ENCODE data around the gene C16orf92.

The C16orf92 gene

GRCh38 chr16:29988346-29989075 is 34.5 kb upstream of the C16orf92 start:
- no peak for DNase-seq (ENCODE audit: low read depth in 1 of 2, low spot score in 1 of 2)

GRCh38 chr16:29989111-29989858 is 33.7 kb upstream of the C16orf92 start:
- no peak for DNase-seq (ENCODE audit: low read depth in 1 of 2, low spot score in 1 of 2)

DNA sequence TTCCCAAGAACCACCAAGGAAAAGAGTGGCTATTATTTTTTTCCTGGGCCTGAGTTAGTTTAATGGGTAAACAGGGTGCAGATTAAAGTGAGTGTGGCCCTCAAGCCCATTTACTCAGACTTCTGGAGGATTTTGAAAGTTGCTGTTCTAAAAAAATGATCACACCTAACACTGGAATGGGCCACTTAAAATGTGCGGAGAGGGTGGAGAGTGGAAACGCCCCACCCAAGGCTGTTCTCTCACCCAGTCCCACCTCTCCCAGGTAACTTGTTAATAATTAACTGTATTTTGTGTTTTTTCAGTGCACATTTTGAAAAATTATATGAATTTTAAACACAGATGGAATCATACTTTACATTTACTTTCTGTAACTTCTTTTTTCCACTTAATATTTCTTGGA is 33.0 kb upstream of the C16orf92 start:
- no peak for DNase-seq (ENCODE audit: low read depth in 1 of 2, low spot score in 1 of 2)

- no peak for DNase-seq (ENCODE audit: low read depth in 1 of 2, low spot score in 1 of 2)
Observed at GRCh38 chr16:29990883-29991570, 32.0 kb upstream of the C16orf92 start.

GRCh38 chr16:29991571-29991904 is 31.5 kb upstream of the C16orf92 start:
- DNase-seq (ENCODE audit: low read depth in 1 of 2, low spot score in 1 of 2) = no peak

GRCh38 chr16:29992344-29992967 is 30.5 kb upstream of the C16orf92 start:
- DNase-seq (ENCODE audit: low read depth in 1 of 2, low spot score in 1 of 2) = no peak

DNA sequence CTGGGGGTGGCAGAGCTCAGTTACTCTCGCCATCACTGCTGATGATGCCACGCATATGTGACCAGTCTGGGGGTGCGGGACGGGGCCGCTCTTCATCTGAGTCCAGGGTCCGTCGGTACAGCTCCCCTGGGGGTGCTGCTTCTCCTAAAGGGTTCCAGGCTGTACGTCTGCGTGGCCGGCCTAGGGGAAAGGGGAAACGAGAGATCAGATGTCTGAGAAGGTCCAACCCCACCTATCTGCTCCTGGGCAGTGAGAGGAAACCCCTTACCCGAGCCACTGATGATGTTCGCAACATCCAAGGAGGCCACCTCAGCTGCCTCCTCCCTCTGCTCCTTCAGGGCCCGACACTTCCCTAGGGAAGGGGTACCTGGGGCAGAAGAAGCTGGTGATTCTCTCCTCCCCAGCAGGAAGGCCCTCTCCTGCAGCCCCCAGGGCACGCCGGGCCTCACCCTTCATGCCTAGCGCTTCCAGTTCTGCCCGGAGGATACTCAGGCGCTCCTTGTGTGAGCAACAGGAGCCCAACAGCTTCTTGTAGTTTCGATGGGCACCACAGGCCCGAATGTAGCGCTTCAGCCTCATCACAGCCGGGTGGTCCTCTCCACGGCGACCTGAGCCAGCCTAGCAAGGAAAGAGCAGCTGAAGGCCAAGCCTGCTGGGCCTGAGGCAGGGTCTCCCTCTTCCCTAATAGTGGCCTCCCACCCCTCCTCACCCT is 29.7 kb upstream of the C16orf92 start:
- no peak for DNase-seq (ENCODE audit: low read depth in 1 of 2, low spot score in 1 of 2)

- no peak for DNase-seq (ENCODE audit: low read depth in 1 of 2, low spot score in 1 of 2)
Observed at GRCh38 chr16:29993903-29994599, 28.9 kb upstream of the C16orf92 start.

GRCh38 chr16:29994600-29995323 is 28.2 kb upstream of the C16orf92 start:
- DNase-seq (ENCODE audit: low read depth in 1 of 2, low spot score in 1 of 2) = peak in 1 of 2 donors; percentile 54

GRCh38 chr16:29995324-29995910 is 27.6 kb upstream of the C16orf92 start, which contains the start of gene HIRIP3:
Gene HIRIP3, minus strand, starts transcription at chr16:29995617. Its CDS starts 12 bp downstream, at chr16:29995605.
- peak; percentile 69 to 79 for DNase-seq (ENCODE audit: low read depth in 1 of 2, low spot score in 1 of 2)

GRCh38 chr16:29995911-29996765 is 26.9 kb upstream of the C16orf92 start, which contains the start of gene INO80E:
Gene INO80E, plus strand, starts transcription at chr16:29996241. Its CDS starts 70 bp downstream, at chr16:29996311.
- peak; percentile 99 for DNase-seq (ENCODE audit: low read depth in 1 of 2, low spot score in 1 of 2)

GRCh38 chr16:29996766-29997250 is 26.2 kb upstream of the C16orf92 start:
- no peak for DNase-seq (ENCODE audit: low read depth in 1 of 2, low spot score in 1 of 2)

DNA sequence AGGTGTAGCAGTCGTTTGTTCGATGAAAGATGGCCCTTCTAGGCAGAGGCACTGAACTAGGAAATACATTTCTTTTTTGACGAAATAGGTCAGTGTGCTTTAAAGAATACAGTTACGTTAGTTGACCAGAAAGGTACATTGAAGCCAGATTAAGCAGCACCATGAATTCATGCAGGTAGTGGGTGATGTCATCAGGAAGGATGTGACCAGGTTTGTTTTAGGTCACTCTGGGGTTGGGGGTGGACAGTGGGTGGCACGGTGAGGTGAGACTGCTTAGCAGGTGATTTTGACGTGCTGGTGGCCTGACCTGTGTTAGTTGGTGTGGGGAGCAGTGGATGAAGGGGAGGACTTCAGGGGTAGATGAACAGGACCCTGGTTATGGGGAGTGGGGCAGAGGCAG is 23.4 kb upstream of the C16orf92 start:
- no peak for DNase-seq (ENCODE audit: low read depth in 1 of 2, low spot score in 1 of 2)

DNA sequence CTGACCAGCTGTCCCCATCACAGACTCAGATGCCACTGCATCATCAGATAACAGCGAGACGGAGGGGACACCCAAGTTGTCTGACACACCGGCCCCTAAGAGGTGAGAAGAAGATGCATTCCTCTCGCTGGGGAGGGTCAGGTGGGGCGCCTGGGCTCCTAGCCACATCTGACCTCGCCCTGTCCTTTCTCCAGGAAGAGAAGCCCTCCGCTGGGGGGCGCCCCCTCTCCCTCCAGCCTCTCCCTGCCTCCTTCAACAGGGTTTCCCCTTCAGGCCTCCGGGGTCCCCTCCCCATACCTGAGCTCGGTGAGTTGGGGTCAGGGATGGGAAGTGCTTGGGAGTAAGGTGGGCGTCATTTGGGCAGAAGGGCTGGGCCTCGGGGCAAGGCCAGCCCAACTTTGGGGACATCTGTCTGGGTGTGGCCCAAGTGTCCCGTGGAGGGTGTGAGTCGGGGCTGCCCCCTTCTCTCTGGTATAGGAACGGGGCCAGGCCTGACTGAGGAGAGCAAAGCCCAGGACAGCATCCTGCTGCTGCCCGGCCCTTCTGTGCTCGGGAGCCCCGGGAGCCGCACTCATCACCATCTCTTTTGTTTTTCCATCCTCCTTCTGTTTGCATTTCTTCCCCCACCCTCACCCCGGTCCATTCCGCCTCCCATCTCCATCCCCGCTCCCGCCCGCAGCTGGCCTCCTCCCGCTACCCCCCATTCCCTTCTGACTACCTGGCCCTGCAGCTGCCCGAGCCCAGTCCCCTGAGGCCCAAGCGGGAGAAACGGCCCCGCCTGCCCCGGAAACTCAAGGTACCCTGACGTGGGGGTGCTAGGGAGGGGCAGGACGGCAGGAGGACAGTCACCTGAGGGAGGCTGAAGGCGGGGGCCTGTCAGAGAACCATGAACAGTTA is 22.0 kb upstream of the C16orf92 start:
- no peak for DNase-seq (ENCODE audit: low read depth in 1 of 2, low spot score in 1 of 2)

DNA sequence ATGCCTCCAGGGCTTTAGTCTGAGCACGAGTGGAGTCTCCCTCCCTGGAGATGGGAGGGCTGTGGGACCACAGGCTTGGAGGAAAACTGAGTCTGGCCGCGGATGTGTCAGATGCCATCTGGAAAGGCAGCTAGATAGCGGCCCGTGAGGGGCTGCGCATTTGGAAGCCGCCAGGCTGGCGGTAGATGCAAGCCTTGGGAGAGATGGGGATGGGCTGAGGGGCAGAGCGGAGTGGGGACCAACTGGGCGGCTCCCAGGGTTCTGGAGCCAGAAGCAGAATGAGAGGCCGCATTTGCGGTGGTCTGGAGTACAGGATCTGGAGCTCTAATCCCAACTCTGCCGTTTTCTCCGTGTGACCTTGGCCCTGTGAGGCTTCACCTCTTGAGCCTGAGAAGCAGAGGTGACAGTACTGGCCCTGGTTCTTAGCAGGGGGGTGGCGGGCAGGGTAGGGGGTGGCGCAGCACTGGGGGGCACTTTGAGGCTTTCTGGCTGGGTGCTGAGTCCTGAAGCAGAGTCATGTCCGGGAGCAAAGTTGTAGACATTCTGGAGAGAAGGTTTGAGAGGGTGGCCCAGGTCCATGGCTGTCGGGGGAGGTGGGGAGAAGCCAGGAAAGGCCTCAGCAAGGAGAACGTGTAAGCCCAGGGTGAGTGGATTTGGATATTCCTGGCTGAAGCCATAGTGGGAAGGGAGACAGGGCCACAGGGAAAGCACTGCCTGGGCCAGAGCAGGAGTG is 20.2 kb upstream of the C16orf92 start:
- DNase-seq (ENCODE audit: low read depth in 1 of 2, low spot score in 1 of 2) = no peak

- no peak for DNase-seq (ENCODE audit: low read depth in 1 of 2, low spot score in 1 of 2)
Observed at GRCh38 chr16:30003670-30004423, 19.2 kb upstream of the C16orf92 start.

All from activated T-helper 1 cell treated with anti-CD3 and anti-CD28 coated beads, Interleukin-2, amount 50 U/mL, for 16 hours (primary cell).